ENCODE data around the gene TAP1. TPM values are rescaled to one million over a fixed set of nuclear protein-coding genes. Genes with fewer than 3 reads are reported as not detected.
A peak's percentile ranks its signal among the peaks of the same experiment; 100 is the strongest.

Gene TAP1
- total and polyA plus RNA-seq, 2 donors (not counting 1 experiment from before 2014, with no cell fraction given), result 126 to 184 TPM

DNA sequence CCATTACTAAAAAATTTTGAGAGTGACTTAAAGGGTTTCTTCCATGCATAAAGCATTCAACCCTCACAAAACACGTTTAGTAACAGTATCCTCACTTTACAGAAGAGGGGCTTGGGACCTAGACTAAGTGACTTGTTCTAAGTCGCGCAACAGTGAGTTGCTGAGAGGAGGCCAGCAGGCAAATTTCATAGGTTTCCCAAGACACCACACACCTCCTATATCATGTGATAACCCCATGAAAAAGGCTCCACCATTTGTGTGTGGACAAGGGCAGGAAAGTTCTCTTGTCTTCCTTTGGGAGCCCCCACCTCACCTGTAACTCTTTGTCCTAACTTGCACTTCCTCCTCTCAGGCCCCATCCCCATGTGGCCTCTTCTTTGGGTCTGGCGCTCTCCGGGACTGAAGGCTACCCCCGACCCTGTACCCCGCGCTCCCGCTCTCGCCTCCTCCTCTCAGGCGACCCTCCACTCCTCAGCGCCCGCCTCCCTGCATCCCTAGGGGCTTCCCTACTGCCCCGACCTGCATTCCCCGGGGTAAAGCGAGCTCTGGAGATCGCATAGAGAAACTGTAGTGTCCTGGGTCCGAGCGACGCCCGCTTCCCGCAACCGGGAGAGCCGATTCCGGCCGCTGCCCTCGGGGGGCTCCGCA lies 10.0 kb downstream of the TAP1 start:
- no peaks in the 10 kb centered on the region for H3K9me3 ChIP-seq (ENCODE audit: control extremely low read depth in 1 of 3, control insufficient read depth in 2 of 3, insufficient read depth in 1 of 3, low read length in 2 of 3)
- Mint-ChIP-seq H3K4me1 (peaks cover 85% of the 10 kb centered on the region), H3K27me3 (no peaks in the 10 kb centered on the region), H3K4me3 (peak overlapping the region; percentile 95), H3K27ac (peak overlapping the region; percentile 99), H3K9me3 (ENCODE audit: insufficient read depth) (no peaks in the 10 kb centered on the region)
- no peak for ATAC-seq (ENCODE audit: low read depth)
- peak overlapping the region; percentile 64 for H2AFZ ChIP-seq (ENCODE audit: insufficient read depth, low read depth, low read length, poor library complexity, severe bottlenecking)
- ChIA-PET POLR2A (interaction anchor here (1.4 to 9.7 kb wide), 12 partner anchors 12 to 572 kb away, joined by 3 to 282 read pairs (median 10); partner anchors contain the start of genes BRD2, HLA-DMA, HLA-DMB and HLA-DOB), CTCF (interaction anchor here (1.5 to 11.0 kb wide), 5 partner anchors 13 to 129 kb away, joined by 3 to 359 read pairs (median 15); partner anchors contain the start of genes PSMB9 and TAP1)
- TF ChIP-seq EZH2 (IDR thresholded peaks at IDR 0.05; ENCODE audit: borderline replicate concordance, insufficient read depth, low read depth, low read length, poor library complexity, severe bottlenecking), result no peak
- TF ChIP-seq, protein P1, sequence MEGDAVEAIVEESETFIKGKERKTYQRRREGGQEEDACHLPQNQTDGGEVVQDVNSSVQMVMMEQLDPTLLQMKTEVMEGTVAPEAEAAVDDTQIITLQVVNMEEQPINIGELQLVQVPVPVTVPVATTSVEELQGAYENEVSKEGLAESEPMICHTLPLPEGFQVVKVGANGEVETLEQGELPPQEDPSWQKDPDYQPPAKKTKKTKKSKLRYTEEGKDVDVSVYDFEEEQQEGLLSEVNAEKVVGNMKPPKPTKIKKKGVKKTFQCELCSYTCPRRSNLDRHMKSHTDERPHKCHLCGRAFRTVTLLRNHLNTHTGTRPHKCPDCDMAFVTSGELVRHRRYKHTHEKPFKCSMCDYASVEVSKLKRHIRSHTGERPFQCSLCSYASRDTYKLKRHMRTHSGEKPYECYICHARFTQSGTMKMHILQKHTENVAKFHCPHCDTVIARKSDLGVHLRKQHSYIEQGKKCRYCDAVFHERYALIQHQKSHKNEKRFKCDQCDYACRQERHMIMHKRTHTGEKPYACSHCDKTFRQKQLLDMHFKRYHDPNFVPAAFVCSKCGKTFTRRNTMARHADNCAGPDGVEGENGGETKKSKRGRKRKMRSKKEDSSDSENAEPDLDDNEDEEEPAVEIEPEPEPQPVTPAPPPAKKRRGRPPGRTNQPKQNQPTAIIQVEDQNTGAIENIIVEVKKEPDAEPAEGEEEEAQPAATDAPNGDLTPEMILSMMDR (IDR thresholded peaks at IDR 0.05), result no peak
- peak overlapping the region; percentile 96 for H3K9ac ChIP-seq (ENCODE audit: low read length)
- peak overlapping the region; percentile 96 to 97 for H3K27ac ChIP-seq (ENCODE audit: low read length in 2 of 2)
- peak overlapping the region; percentile 88 to 100 (median 95) for H3K4me3 ChIP-seq (ENCODE audit: control extremely low read depth in 1 of 5, extremely low read depth in 1 of 5, insufficient read depth in 1 of 5, low read depth in 2 of 5, low read length in 4 of 5)
- DNase-seq, result no peak
- no peaks in the 10 kb centered on the region for H3K27me3 ChIP-seq (replicated peaks in 1 of 4; ENCODE audit: control extremely low read depth in 1 of 4, control insufficient read depth in 3 of 4, insufficient read depth in 4 of 4, low read length in 3 of 4)
- peaks cover 7 to 59% of the 10 kb centered on the region in 2 experiments for H3K36me3 ChIP-seq (replicated peaks in 1 of 2; ENCODE audit: control extremely low read depth in 1 of 2, control insufficient read depth in 1 of 2, extremely low read depth in 1 of 2, insufficient read depth in 2 of 2, low read length in 1 of 2)
- H3K79me2 ChIP-seq (ENCODE audit: control insufficient read depth, insufficient read depth, low read length), result peaks cover 85% of the 10 kb centered on the region
- H4K20me1 ChIP-seq (ENCODE audit: control insufficient read depth, insufficient read depth, low read length, poor library complexity, severe bottlenecking), result peaks cover 10% of the 10 kb centered on the region
- 2% methylated on average over 26 of the region's 28 CpGs for WGBS (ENCODE audit: insufficient coverage)
- peak overlapping the region; percentile 73 for H3K4me2 ChIP-seq (replicated peaks; ENCODE audit: low read depth, low read length, poor library complexity, severe bottlenecking)
- H3K4me1 ChIP-seq (ENCODE audit: control insufficient read depth in 2 of 2, insufficient read depth in 2 of 2, low read length in 2 of 2), result peaks cover 73 to 79% of the 10 kb centered on the region in 2 donors
- intact Hi-C loops (cut with micrococcal nuclease), result loop anchor here (5.0 kb wide), 1 partner anchor 176 kb away; the partner anchor contains the start of gene HLA-DQB1

- Histone ChIP-seq H3K9me3 (ENCODE audit: control extremely low read depth in 1 of 3, control insufficient read depth in 2 of 3, insufficient read depth in 1 of 3, low read length in 2 of 3) (no peaks in the 10 kb centered on the region), H2AFZ (ENCODE audit: insufficient read depth, low read depth, low read length, poor library complexity, severe bottlenecking) (no peak overlapping the region), H3K4me2 (replicated peaks; ENCODE audit: low read depth, low read length, poor library complexity, severe bottlenecking) (peak overlapping the region; percentile 73), H3K79me2 (ENCODE audit: control insufficient read depth, insufficient read depth, low read length) (peaks cover 83% of the 10 kb centered on the region), H3K36me3 (replicated peaks in 1 of 2; ENCODE audit: control extremely low read depth in 1 of 2, control insufficient read depth in 1 of 2, extremely low read depth in 1 of 2, insufficient read depth in 2 of 2, low read length in 1 of 2) (peaks cover 7 to 51% of the 10 kb centered on the region in 2 experiments), H3K4me1 (ENCODE audit: control insufficient read depth in 2 of 2, insufficient read depth in 2 of 2, low read length in 2 of 2) (peaks cover 67 to 76% of the 10 kb centered on the region in 2 donors), H3K4me3 (ENCODE audit: control extremely low read depth in 1 of 5, extremely low read depth in 1 of 5, insufficient read depth in 1 of 5, low read depth in 2 of 5, low read length in 4 of 5) (peak overlapping the region; percentile 88 to 100 (median 95)), H3K9ac (ENCODE audit: low read length) (peak overlapping the region; percentile 96), H3K27ac (ENCODE audit: low read length in 2 of 2) (peak overlapping the region; percentile 96 to 97), H4K20me1 (ENCODE audit: control insufficient read depth, insufficient read depth, low read length, poor library complexity, severe bottlenecking) (peaks cover 10% of the 10 kb centered on the region), H3K27me3 (replicated peaks in 1 of 4; ENCODE audit: control extremely low read depth in 1 of 4, control insufficient read depth in 3 of 4, insufficient read depth in 4 of 4, low read length in 3 of 4) (no peaks in the 10 kb centered on the region)
- Mint-ChIP-seq H3K27me3 (no peaks in the 10 kb centered on the region), H3K4me3 (peak overlapping the region; percentile 95), H3K27ac (peak overlapping the region; percentile 99), H3K9me3 (ENCODE audit: insufficient read depth) (no peaks in the 10 kb centered on the region), H3K4me1 (peaks cover 80% of the 10 kb centered on the region)
- POLR2A ChIA-PET, result interaction anchor here (0.5 to 9.7 kb wide), 6 partner anchors 13 to 1249 kb away, joined by 3 to 282 read pairs (median 4); partner anchors contain the start of genes HLA-DMA, PSMB9 and TAP1
- 80% methylated on average over 7 of the region's 8 CpGs for WGBS (ENCODE audit: insufficient coverage)
- intact Hi-C loops (cut with micrococcal nuclease), result loop anchor here (5.0 kb wide), 1 partner anchor 175 kb away; the partner anchor contains the start of gene HLA-DQB1
- no peak for TF ChIP-seq EZH2 (IDR thresholded peaks at IDR 0.05; ENCODE audit: borderline replicate concordance, insufficient read depth, low read depth, low read length, poor library complexity, severe bottlenecking)
- TF ChIP-seq, protein P1 (IDR thresholded peaks at IDR 0.05), result no peak
- CTCF ChIA-PET, result interaction anchor here (0.7 to 11.0 kb wide), 7 partner anchors 14 to 142 kb away, joined by 3 to 359 read pairs (median 4); partner anchors contain the start of genes PSMB9 and TAP1
- ATAC-seq (ENCODE audit: low read depth) (no peak), DNase-seq (no peak)
Observed at GRCh38 chr6:32842690-32843089, 10.8 kb downstream of the TAP1 start.
